Activated gamma-delta T cell treated with anti-CD3 and anti-CD28 coated beads, Interleukin-2, amount 50 U/mL, for 16 hours (primary cell): ENCODE data around the gene ADCY4.
"Not testable (repeated sequence)": the region's sequence is repeated elsewhere in the genome, so short reads cannot be mapped to it uniquely, and the experiment has no call there.

Experiments used
- DNase-seq: peaks from one replicate; pipeline ENCODE4 v3.0.0-alpha.2; 2020; ENCODE audit warnings: low read depth

ADCY4 gene

DNA sequence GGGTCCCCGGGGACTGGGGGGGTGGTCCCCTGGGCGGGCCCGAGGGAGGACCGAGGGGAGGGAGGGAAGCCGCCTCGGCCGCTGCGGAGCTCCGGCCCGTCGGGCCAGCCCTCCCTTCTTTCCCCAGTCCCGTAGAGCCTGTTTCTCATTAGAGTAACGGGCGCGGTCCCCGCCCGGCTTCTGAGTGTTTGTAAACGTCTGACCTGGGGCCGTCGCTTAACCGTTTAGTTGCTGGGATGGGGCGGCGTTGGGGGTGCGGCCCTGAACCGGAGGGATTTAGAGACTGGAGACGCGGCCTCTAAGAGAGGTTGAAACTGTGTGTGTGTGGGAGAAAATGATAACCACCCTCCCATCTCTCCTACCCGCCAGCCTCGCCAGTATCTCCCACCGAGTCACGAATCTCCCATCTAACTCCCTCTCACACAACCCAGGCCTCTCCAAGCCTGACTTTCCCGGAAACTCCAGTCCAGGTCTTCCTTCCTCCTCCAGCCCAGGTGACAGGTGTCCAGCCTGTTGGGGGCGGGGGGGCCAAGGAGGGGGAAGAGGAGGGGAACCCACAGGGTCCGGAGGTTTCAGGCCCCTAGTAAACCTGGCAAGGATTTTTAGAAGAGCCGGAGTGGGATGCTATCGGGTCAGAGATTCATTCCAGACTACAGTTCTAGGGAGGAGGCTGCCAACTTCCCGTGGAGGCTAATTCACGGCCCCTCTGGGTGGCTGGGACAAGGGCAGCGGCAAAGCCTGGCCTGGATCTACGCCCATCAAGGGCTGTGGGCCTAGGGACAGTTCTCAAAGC, 32.0 kb upstream of the ADCY4 start:
- no peak for DNase-seq

DNA sequence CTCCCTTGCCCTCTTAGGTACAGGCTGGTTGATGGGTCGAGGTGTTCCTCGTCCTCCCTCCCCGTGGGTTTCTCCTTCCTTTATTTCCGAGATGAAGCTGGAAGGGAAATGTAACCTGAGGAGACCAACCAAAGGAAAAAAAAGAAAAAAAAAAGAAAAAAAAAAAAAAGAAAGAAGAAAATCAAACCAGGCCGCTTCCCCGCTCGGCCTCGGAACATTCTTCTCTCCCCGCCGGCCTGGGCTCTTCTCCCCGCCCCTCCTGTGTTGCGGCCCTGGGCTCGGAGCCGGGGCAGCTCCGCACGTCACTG, 31.5 kb upstream of the ADCY4 start:
- no peak for DNase-seq

DNA sequence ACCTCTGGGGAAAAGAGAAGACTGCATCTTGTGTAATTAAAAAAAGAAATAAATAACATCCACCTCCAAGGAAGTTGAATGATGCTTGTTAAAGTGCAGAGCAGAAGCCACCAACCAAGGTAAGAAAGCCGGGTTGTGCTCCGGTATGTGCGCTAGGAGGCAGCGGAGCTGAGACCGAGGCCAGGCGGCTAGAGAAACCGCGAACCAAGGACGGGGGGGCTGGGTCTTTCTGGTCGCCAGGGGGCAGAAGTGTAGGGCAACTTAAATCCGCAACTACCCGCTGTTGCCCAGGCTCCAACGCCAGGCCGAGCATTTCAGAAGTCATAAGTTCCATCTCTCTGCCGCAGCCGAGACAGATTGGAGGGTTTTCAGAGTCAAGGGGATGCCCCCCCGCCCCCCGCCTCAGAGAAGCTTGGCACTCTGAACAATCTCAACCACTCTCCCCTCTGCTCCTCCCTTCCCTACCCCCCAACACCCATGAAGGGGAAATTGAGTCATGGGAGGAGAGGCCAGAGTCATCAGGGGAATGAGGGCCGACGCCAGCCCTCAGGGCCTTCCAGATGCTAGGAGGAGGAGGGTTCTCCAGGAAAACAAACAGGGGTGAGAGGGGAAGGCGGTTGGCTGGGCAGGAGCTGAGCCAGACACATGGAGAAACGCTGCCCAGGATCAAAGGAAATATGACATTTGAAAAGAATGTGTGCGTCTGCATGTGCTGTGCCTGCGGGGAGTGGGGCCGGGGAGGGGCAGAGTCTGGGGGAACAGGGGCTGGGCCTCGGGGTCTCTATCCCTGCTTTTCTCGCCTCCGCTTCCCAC, 30.9 kb upstream of the ADCY4 start:
- DNase-seq, result peak; percentile 42

DNA sequence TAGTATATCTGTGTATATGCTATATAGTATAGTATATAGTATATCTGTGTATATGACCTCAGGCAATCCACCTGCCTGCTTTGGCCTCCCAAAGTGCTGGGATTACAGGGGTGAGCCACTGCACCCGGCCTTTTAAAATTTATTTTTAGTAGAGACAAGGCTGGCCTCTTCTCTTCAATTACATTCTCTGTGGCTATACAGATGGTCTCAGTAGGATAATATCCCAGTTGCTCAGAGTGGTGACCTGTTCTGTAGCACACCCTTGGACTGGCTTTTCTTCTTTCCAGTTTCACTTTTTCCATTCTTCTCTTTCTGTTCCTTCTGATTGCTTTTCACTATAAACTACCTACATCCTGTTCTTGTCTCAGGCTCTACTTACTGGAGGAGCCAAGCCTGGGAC, 30.0 kb upstream of the ADCY4 start:
- DNase-seq, result no peak

DNA sequence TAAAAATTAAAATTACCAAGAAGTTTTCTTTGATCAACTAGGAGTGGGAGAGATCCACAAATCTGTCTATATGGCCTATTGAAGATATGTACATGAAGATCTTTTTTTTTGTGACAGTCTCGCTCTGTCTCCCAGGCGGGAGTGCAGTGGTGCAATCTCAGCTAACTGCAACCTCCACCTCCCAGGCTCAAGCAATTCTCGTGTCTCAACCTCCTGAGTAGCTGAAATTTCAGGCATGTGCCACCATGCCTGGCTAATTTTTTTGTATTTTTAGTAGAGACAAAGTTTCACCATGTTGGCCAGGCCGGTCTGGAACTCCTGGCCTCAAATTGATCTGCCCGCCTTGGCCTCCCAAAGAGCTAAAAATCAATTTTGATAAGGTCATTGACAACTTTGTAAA, 28.5 kb upstream of the ADCY4 start:
- DNase-seq, result no peak

DNA sequence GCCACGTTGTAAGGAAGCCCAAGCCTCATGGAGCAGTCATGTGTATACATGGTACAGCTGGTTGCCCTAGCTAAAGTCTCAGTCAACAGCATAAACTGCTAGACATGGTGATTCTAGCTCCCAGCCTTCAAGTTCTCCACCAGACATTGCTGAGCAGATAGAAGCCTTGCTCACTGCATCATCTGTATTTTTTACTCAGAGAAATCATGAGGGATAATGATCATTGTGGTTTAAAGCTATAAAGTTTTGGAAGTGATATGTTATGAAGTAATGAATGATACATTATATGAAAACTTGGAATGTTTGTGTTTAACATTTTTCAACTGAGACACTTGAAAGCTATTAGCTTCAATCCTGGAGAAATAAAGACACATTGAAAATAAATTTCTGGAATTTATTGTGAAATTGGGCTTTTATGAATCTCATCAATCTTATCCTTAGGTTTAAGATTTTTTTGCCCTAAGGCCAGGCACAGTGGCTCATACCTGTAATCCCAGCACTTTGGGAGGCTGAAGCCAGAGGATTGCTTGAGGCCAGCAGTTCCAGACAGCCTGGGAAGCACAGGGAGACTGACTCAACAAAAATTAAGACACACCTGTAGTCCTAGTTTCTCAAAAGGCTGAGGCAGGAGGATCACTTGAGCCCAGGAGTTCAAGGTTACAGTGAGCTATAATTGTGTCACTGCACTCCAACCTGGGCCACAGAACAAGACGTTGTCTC, 27.5 kb upstream of the ADCY4 start:
- no peak for DNase-seq

DNA sequence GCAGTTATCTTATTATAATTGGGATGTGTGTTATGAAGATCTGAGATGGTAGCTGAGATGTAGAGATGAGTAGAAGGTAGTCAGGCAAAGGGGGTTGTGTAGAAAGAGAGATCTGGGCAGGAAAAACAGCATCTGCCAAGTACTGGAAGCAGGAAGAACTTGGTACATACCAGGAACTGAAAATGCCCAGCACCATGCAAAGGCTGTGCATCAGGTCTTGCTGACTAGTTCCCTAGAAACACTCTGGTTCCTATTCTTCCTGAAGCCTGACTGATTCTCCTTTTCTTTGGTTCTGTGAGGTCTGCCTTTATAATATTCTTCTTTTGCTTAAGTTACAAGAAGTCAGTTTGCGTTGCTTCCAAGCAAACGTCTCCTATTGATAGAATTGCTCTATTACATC, 26.5 kb upstream of the ADCY4 start:
- no peak for DNase-seq

DNA sequence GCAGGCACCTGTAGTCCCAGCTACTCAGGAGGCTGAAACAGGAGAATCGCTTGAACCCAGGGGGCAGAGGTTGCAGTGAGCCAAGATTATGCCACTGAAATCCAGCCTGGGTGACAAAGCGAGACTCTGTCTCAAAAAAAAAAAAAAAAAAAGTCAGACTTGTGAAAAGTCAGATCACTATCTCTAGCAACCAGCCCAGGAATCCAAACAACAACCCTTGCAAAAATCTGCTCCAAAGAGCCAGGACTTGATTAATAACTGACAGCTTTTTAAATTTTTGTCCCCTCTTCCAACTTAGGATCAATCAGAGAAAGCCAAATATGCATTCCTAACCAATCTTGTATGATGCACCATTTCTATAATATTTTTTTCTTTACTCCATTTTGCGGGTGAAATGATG, 25.4 kb upstream of the ADCY4 start:
- DNase-seq, result no peak

DNA sequence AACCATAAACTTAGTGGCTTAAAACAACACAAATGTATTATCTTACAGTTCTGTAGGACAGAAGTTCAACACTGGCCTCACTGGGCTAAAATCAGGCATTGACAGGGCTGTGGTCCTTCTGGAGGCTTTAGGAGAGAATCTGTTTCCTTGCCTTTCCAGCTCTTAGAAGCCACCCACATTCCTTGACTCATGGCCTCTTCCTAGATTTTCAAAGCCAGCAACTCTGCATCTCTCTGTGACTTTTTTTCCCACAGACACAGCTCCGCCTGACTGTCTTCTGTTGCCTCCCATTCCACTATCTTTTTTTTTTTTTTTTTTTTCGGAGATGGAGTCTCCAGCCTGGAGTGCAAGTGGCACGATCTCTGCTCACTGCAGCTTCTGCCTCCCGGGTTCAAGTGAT, 21.3 kb upstream of the ADCY4 start:
- no peak for DNase-seq

DNA sequence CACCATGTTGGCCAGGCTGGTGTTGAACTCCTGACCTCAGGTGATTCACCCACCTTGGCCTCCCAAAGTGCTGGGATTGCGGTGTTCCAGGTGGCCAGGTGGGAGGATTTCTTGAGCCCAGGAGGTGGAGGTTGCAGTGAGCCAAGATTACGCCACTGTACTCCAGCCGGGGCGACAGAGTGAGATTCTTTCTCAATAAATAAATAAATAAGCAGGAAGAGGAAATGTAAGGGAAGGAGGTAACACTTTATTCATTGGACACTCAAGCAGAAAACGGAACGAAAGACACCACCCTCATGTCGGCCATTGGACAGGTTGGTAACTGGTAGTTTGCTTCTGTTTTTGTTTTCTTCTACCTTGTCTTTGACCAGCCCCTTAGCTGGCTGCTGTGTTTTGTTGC, 20.1 kb upstream of the ADCY4 start:
- DNase-seq, result no peak

DNA sequence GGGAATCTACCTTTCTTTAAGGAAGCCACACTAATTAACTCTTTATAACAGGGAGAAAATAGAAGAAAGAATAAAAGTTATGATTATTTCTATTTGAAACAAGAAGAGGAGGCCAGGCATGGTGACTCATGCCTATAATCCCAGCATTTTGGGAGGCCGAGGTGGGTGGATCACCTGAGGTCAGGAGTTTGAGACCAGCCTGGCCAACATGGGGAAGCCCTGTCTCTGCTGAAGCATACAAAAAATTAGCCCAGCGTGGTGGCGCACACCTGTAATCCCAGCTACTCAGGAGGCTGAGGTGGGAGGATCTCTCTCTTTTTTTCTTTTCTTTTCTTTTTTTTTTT, 19.6 kb upstream of the ADCY4 start:
- DNase-seq, result not testable (repeated sequence)

DNA sequence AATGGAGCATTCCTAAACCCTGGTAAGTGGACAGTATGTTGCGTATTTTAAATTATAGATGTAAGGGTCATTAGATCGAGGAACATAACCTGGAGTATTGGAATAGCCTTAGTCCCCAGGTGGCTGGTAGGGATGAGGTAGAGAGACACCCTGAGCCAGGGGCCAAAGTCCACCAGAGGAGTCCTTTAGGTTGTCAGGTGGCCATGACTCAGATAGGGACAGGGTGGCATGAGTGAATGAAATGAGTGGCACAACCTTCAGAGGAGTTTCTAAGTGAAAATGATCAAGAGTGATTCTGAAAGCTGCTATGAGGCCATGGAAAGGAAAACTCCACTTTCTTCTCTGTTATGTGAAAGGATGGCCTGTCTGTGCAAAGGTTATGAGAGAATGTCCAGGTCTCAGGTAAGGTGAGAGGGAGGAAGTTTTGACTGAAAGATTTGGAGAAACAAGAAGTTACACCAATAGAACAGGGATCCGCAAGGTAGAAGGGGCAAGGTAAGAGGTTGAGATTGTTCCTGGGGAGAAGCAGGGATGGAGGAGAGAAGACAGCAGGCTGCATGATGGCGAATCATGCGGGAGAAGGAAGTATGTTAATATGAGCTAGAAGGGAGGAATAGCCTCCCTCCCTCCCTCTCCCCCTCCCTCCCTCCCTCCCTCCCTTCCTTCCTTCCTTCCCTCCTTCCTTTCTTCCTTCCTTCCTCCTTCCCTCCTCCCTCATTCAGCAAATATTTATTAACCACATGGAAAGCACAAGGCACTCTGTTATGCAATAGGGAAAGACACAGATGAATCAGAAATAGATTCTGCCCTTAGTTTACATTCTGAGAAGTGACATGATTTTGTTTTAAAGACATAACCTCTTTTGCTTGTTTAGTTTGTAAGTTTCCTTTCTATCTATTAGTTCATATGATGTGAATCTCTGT, 18.9 kb upstream of the ADCY4 start:
- DNase-seq, result no peak

DNA sequence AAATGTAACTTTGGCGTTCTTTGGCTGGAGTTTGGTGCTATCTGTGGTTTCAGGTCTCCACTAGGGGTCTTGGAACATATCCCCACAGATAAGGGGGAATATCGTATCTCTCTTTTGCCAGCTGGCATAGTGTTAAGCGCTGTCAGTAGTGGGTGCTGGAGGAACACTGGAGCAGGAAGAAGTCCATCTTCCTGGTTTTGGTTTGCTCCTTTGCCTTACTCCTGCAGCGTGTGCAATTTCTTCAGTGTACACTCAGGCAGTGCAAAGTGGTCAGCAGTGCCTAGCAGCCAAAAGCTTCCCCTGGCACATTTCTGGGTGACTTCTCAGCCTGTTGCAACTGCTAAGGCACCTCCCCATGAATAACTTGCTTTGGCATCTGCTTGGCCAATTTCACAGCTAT, 16.6 kb upstream of the ADCY4 start:
- no peak for DNase-seq

DNA sequence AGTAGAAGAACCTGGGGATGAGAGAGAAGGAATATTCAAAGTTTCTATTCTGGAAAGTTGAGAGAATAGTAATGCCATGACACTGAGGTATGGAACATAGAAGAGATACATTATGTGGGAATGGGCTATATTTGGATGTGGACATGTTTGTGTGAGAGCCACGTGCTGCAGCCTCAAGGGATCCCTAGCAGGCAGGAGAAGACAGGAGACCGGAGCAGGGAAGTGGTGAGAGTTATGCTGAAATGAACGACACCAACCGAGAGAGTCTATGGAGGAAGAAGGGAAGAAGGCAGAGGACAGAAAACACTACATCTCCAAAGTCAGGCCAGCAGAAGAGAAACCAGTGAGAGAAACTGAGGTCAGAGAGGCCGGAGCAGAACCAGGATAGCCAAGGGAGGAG, 14.9 kb upstream of the ADCY4 start:
- no peak for DNase-seq

DNA sequence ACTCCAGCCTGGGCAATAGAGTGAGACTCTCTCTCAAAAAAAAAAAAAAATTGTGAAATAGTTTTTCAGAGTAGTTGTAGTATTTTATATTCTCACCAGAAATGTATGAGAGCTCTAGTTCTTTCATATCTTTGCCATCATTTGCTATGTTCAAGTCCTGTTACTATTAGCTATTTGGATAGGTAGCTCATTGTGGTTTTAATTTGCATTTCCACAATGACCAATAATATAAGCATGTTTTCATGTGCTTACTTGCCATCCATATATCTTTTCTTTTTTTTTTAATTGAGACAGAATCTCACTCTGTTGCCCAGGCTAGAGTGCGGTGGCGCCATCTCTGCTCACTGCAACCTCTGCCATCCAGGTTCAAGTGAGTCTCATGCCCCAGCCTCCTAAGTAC, 13.3 kb upstream of the ADCY4 start:
- DNase-seq, result no peak

DNA sequence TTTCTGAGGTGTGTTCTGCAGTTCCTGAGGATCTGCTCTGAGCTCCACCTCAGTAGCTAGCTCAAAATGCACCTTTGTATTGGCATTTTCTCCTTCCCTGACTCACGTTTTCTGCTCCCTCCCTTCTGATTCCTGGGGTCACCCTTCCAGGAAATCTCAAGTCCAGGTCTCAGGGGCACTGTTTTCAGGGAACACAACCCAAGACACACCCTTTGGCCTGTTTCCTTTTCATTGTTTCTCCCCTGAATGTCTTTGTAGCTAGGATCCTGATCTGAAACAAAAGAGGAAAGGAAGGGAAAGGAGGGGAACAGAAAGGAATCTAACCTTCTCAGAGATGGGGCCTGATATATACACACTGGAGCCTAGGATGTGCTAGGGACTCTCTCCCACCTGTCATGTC, 12.3 kb upstream of the ADCY4 start:
- no peak for DNase-seq

DNA sequence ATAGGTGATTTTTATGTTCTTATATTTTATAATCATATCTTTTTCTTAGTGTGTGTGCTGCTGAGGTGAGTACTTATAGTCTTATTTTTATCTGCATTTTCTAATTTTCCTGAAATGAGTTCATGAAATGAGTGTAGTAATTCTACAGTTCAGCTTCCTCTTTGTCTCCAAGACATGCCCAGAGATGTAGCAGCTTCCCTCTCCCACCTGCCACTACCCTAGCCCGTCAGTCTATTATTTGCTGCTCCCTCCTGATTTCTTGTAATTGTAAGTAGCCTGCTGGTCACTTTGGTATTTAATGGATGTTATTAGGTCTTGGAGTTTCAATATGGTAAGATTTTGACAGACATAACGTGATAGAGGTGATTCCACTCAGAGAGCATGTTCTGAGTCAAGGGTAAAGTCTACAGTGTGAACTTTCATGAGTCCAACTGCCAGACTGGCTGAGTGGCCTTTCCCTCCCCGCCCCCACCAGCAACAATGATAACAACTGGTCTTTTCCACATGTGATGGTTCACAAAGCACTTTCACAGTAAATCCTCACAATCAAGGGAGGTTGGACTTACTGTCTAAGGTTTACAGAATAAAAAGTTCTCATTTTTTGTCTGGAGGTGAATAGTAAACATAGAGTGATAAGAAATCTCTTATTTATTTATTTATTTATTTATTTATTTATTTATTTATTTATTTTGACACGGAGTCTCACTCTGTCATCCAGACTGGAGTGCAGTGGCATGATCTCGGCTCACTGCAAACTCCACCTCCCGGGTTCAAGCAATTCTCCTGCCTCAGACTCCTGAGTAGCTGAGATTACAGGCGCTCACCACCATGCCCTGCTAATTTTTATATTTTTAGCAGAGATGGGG, 9.2 kb upstream of the ADCY4 start:
- DNase-seq, result no peak

DNA sequence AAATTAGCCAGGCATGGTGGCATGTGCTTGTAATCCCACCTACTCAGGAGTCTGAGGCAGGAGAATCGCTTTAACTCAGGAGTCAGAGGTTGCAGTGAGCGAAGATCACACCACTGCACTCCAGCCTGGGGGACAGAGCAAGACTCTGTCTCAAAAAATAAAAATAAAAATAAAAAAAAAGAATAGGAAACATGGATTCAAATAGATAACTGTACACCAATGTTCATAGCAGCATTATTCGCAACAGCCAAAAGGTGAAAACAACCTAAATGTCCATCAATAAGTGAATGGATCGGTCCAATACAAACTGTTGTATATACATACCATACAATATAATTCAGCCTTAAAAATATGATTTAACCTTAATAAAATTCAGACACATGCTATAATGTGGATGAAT, 8.0 kb upstream of the ADCY4 start:
- no peak for DNase-seq

DNA sequence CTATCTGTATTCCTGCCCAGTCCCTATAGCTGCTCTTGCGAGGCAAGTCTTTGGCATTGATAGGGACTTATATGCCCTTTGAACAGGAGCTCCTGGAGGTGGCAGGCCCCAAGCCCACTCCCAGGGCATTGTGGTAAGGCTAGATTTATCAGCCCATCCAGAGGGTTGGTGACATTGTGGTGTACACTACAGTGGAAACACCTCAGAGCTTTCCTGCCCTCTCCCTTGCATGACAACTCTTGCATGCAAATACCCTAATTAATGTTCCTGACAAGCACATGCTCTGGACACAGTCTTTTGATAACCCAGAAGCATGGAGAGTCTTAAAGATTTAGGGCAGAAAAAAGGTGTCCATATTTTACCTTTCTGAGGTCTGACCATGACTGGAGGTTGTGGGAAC, 5.7 kb upstream of the ADCY4 start:
- DNase-seq, result no peak

DNA sequence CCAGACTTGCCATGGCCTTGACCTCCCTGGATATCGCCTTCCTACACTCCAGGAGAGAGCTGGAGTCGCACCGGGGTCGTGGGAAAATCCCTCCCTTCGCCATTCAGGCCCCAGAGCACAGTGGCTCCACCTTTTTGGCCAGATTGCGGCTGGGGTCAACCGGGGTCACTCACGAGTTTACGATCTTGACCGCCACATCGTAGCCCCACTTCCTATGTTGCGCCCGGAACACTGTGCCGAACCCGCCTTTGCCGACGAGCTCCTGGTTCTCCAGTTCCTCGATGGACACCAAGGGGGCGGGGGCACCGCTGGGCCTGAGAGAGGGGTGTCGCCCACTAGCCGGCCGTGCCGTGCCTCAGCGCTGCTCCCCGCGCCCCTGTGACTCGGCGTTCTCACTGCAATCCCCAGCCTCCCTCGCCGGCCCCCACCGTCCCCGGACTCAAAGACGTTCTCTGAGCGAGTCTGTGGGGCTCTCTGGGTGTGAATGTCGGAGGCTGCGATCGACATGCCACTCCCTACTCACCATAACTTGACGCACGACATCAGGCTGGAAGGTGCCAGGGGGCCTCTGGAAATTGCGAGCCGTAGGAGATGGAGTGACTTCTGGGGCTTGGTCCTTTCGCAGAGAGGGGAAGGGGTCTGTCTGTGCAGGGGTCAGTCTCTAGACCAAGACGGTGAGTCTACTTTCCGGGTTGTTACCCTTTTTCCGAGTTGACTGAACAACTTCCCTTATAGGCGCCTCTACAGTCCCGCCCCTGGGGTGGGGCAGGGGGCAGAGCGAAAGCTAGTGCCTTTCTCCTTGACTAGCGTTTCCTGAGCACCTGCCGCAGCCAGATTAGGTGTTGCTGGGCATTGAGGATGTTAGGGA, 4.6 kb upstream of the ADCY4 start, which contains the start of gene RIPK3:
RIPK3 (minus strand) TSS at position 708 of the 868 bp plus-strand sequence; CDS start at position 543, 165 bp downstream.
- DNase-seq, result peak; percentile 48
